K562 (cell line): ENCODE data around the gene RGS9. TPM values are rescaled to one million over a fixed set of nuclear protein-coding genes. Genes with fewer than 3 reads are reported as not detected.

Experiments
- CC2D1A ChIP-seq: fragments of 450-650 bp; IDR thresholded peaks from 2 replicates; pipeline ENCODE4 v1.6.1; 2017; ENCODE audit warnings: mild to moderate bottlenecking
- DDX20 ChIP-seq: fragments of 450-650 bp; IDR thresholded peaks from 2 replicates; pipeline ENCODE4 v1.6.1; 2016; ENCODE audit warnings: missing genetic modification characterization, low read depth, mild to moderate bottlenecking, missing compliant biosample characterization, moderate library complexity
- DPF2 ChIP-seq: fragments of 450-650 bp; IDR thresholded peaks from 2 replicates; pipeline ENCODE4 v1.6.1; 2016
- FUS ChIP-seq: fragments of 200-400 bp; formaldehyde crosslinking; optimal IDR thresholded peaks from 2 replicates; pipeline ENCODE3; 2017; ENCODE audit warnings: low read depth, low read length
- JUND ChIP-seq, 2 experiments: IDR thresholded peaks; 2 replicates in 1 of 2; 3 replicates in 1 of 2; pipeline ENCODE4 v1.6.1; 2011; ENCODE audit warnings: borderline replicate concordance in 2 of 2, low read depth in 2 of 2, low read length in 2 of 2, improper control_type of control experiment in 1 of 2, missing biosample characterization in 1 of 2, missing genetic modification characterization in 1 of 2, missing genetic modification reagents in 1 of 2
- MEF2D ChIP-seq: conservative IDR thresholded peaks from 2 replicates; pipeline ENCODE4 v1.6.1; 2016; ENCODE audit warnings: low read depth, missing genetic modification characterization, missing compliant biosample characterization
- MTF1 ChIP-seq: fragments of 250-450 bp; sonication (Bioruptor Pico); IDR thresholded peaks from 2 replicates; pipeline ENCODE4 v1.9.0; 2021; ENCODE audit warnings: moderate library complexity, mild to moderate bottlenecking, inconsistent platforms, borderline replicate concordance
- PCBP2 ChIP-seq: fragments of 200-400 bp; formaldehyde crosslinking; IDR thresholded peaks from 2 replicates; pipeline ENCODE4 v1.6.1; 2018; ENCODE audit warnings: low read length, low read depth, mild to moderate bottlenecking, moderate library complexity; ENCODE audit not compliant: poor library complexity, severe bottlenecking
- PHF20 ChIP-seq: fragments of 450-650 bp; IDR thresholded peaks from 2 replicates; pipeline ENCODE4 v1.6.1; 2018; ENCODE audit not compliant: partially characterized antibody
- RBM17 ChIP-seq: fragments of 200-400 bp; formaldehyde crosslinking; IDR thresholded peaks from 2 replicates; pipeline ENCODE4 v1.6.1; 2017; ENCODE audit warnings: low read depth, mild to moderate bottlenecking, low read length, borderline replicate concordance
- TFE3 ChIP-seq: fragments of 450-650 bp; formaldehyde crosslinking; IDR thresholded peaks from 2 replicates; pipeline ENCODE4 v1.4.0; 2020; ENCODE audit warnings: mild to moderate bottlenecking, mixed read lengths
- ZNF395 ChIP-seq: fragments of 200-800 bp; sonication (Bioruptor generic); IDR thresholded peaks from 2 replicates; pipeline ENCODE4 v1.6.1; 2017; ENCODE audit warnings: missing genetic modification characterization, missing compliant biosample characterization
- ZNF431 ChIP-seq: sonication (generic); formaldehyde crosslinking; IDR thresholded peaks from 2 replicates; pipeline ENCODE4 v1.8.0; 2022; ENCODE audit warnings: mild to moderate bottlenecking, missing genetic modification reagents
- ZNF668 ChIP-seq: fragments of 250-450 bp; sonication (Bioruptor Pico); IDR thresholded peaks from 2 replicates; pipeline ENCODE4 v1.8.0; 2022; ENCODE audit warnings: mild to moderate bottlenecking, inconsistent platforms
- polyA plus RNA-seq, 8 experiments: library from polyadenylated mRNA; depleted of rRNA in 4 of 8; stranded (reverse) in 5 of 8; unstranded in 3 of 8; fragments of >200 nt; fragmentation: Nextera tagmentation in 2 of 8; fragmentation: Illumina TruSeq in 1 of 8; extraction: Ambion mirVana in 2 of 8; extraction: Trizol in 1 of 8; gene quantifications; 2 replicates each; pipeline versions ENCODE4 v1.2.1 to v1.2.3, GENCODE V29; 2011 to 2014; ENCODE audit warnings: inconsistent platforms in 1 of 8, missing spikeins in 1 of 8
- total RNA-seq, 7 experiments: library from RNA; depleted of rRNA in 6 of 7; stranded (reverse); fragments of >200 nt in 6 of 7; fragmentation: Illumina TruSeq in 2 of 7; extraction: Trizol in 2 of 7; gene quantifications; 2 replicates each; pipeline versions ENCODE4 v1.2.1 to v1.2.3, GENCODE V29; 2011 to 2021; ENCODE audit warnings: low replicate concordance in 1 of 7
- TF ChIP-seq, protein P1 (sequence below): fragments of 450-650 bp; IDR thresholded peaks from 2 replicates; pipeline ENCODE4 v1.6.1; 2017; ENCODE audit warnings: antibody characterized with exemption
- TF ChIP-seq, protein P2 (sequence below): sonication (generic); formaldehyde crosslinking; IDR thresholded peaks from 2 replicates; pipeline ENCODE4 v1.8.0; 2022; ENCODE audit warnings: mild to moderate bottlenecking, missing genetic modification reagents
- TF ChIP-seq, protein P3 (sequence below): fragments of 450-650 bp; IDR thresholded peaks from 2 replicates; pipeline ENCODE4 v1.7.1; 2018; ENCODE audit warnings: mild to moderate bottlenecking, low read depth; ENCODE audit not compliant: partially characterized antibody

RGS9 gene
- total and polyA plus RNA-seq, 9 of the 15 experiments (the other 6 are each of a cell fraction or from before 2014, with no cell fraction given): 0.18 to 1.4 (median 0.55) TPM

GRCh38 chr17:65100316-65101140, 36.6 kb upstream of the RGS9 start (continued):
- no peak for TF ChIP-seq FUS
- TF ChIP-seq MEF2D (tag): no peak
- no peak for TF ChIP-seq RBM17
- TF ChIP-seq, protein P1, sequence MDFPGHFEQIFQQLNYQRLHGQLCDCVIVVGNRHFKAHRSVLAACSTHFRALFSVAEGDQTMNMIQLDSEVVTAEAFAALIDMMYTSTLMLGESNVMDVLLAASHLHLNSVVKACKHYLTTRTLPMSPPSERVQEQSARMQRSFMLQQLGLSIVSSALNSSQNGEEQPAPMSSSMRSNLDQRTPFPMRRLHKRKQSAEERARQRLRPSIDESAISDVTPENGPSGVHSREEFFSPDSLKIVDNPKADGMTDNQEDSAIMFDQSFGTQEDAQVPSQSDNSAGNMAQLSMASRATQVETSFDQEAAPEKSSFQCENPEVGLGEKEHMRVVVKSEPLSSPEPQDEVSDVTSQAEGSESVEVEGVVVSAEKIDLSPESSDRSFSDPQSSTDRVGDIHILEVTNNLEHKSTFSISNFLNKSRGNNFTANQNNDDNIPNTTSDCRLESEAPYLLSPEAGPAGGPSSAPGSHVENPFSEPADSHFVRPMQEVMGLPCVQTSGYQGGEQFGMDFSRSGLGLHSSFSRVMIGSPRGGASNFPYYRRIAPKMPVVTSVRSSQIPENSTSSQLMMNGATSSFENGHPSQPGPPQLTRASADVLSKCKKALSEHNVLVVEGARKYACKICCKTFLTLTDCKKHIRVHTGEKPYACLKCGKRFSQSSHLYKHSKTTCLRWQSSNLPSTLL: no peak
- TF ChIP-seq ZNF395 (CRISPR knock-in tag): no peak
- TF ChIP-seq MTF1 (CRISPR knock-in tag): no peak
- no peak for TF ChIP-seq ZNF431
- TF ChIP-seq, protein P2, sequence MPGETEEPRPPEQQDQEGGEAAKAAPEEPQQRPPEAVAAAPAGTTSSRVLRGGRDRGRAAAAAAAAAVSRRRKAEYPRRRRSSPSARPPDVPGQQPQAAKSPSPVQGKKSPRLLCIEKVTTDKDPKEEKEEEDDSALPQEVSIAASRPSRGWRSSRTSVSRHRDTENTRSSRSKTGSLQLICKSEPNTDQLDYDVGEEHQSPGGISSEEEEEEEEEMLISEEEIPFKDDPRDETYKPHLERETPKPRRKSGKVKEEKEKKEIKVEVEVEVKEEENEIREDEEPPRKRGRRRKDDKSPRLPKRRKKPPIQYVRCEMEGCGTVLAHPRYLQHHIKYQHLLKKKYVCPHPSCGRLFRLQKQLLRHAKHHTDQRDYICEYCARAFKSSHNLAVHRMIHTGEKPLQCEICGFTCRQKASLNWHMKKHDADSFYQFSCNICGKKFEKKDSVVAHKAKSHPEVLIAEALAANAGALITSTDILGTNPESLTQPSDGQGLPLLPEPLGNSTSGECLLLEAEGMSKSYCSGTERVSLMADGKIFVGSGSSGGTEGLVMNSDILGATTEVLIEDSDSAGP (CRISPR knock-in tag): no peak
- TF ChIP-seq, protein P3, sequence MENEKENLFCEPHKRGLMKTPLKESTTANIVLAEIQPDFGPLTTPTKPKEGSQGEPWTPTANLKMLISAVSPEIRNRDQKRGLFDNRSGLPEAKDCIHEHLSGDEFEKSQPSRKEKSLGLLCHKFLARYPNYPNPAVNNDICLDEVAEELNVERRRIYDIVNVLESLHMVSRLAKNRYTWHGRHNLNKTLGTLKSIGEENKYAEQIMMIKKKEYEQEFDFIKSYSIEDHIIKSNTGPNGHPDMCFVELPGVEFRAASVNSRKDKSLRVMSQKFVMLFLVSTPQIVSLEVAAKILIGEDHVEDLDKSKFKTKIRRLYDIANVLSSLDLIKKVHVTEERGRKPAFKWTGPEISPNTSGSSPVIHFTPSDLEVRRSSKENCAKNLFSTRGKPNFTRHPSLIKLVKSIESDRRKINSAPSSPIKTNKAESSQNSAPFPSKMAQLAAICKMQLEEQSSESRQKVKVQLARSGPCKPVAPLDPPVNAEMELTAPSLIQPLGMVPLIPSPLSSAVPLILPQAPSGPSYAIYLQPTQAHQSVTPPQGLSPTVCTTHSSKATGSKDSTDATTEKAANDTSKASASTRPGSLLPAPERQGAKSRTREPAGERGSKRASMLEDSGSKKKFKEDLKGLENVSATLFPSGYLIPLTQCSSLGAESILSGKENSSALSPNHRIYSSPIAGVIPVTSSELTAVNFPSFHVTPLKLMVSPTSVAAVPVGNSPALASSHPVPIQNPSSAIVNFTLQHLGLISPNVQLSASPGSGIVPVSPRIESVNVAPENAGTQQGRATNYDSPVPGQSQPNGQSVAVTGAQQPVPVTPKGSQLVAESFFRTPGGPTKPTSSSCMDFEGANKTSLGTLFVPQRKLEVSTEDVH: no peak
- TF ChIP-seq DDX20 (tag): no peak
- 0 out of 2 replicates have a peak, but pooled peaks have one; percentile 21 for TF ChIP-seq JUND (IDR thresholded peaks at IDR 0.05; ENCODE audit: borderline replicate concordance, low read depth, low read length)
- TF ChIP-seq JUND (tag; IDR thresholded peaks at IDR 0.05; ENCODE audit: borderline replicate concordance, low read depth, low read length): no peak
- TF ChIP-seq PHF20: peak; percentile 31
- TF ChIP-seq DPF2: no peak
- no peak for TF ChIP-seq ZNF668 (CRISPR knock-in tag)
- no peak for TF ChIP-seq TFE3
- peak; percentile 35; the same call in 1 of the 2 replicates for TF ChIP-seq CC2D1A
- TF ChIP-seq PCBP2: peak; percentile 96
